SK-N-SH (cell line): Measurements from ENCODE around the gene CCDC192.

Experiments
- CTCF ChIP-seq: fragments of 200-600 bp; sonication (generic); IDR thresholded peaks from 2 replicates; pipeline ENCODE4 v1.6.1; 2017; ENCODE audit warnings: antibody characterized with exemption, mild to moderate bottlenecking, moderate library complexity
- EZH2phosphoT487 ChIP-seq: fragments of 200-600 bp; sonication (generic); IDR thresholded peaks from 2 replicates; pipeline ENCODE4 v1.6.1; 2017; ENCODE audit warnings: low read depth, mixed run types, mild to moderate bottlenecking, antibody characterized with exemption, moderate library complexity, borderline replicate concordance
- REST ChIP-seq: IDR thresholded peaks from 2 replicates; pipeline ENCODE4 v1.6.1; 2012; ENCODE audit warnings: mild to moderate bottlenecking, low read depth, low read length, moderate library complexity

GRCh38 chr5:127975961-127976360, 272.8 kb downstream of the CCDC192 start:
- TF ChIP-seq CTCF: 0 out of 2 replicates have a peak, but pooled peaks have one; percentile 7
- TF ChIP-seq REST: no peak
- TF ChIP-seq EZH2phosphoT487: no peak
